DOHH2 (cell line): ENCODE measurements around the gene AS3MT.
"Not testable (repeated sequence)": the region's sequence is repeated elsewhere in the genome, so short reads cannot be mapped to it uniquely, and the experiment has no call there.

Source experiments
- CTCF ChIP-seq: fragments of 200-600 bp; sonication (generic); IDR thresholded peaks from one replicate; pipeline ENCODE4 v1.5.1; 2014; ENCODE audit warnings: antibody characterized with exemption, mild to moderate bottlenecking, low read depth, low read length; ENCODE audit not compliant: poor library complexity, severe bottlenecking
- EZH2phosphoT487 ChIP-seq: fragments of 200-600 bp; sonication (generic); IDR thresholded peaks from 2 replicates; pipeline ENCODE4 v1.6.1; 2017; ENCODE audit warnings: borderline replicate concordance, mild to moderate bottlenecking, antibody characterized with exemption, low read length, moderate library complexity, mixed read lengths

GRCh38 chr10:102843139-102843538 lies 26.1 kb upstream of the AS3MT start:
- not testable (repeated sequence) for TF ChIP-seq CTCF, EZH2phosphoT487
